ENCODE data around the gene SEC23IP. TPM values are rescaled to one million over a fixed set of nuclear protein-coding genes. Genes with fewer than 3 reads are reported as not detected.

SEC23IP gene
- total RNA-seq, 4 donors from 2014 or later: 28.7 to 87.4 (median 41.1) TPM

- Histone ChIP-seq H3K9me3 (no peaks in the 10 kb centered on the region), H3K27ac (no peak overlapping the region), H3K36me3 (peaks cover 0 to 62% (median 0%) of the 10 kb centered on the region in 3 donors), H3K4me1 (no peaks in the 10 kb centered on the region), H3K4me3 (no peak overlapping the region), H3K27me3 (no peaks in the 10 kb centered on the region)
- TF ChIP-seq CTCF (IDR thresholded peaks at IDR 0.05) (no peak), POLR2A (IDR thresholded peaks at IDR 0.05) (no peak)
- DNase-seq: no peak
These were observed 50.4 kb downstream of the SEC23IP start for GRCh38 chr10:119942973-119943372.

- no peaks in the 10 kb centered on the region for H3K4me1 ChIP-seq
- H3K27me3 ChIP-seq: no peaks in the 10 kb centered on the region
- no peak overlapping the region for H3K4me3 ChIP-seq
- no peak overlapping the region for H3K27ac ChIP-seq
- peaks cover 0 to 35% (median 0%) of the 10 kb centered on the region in 3 donors for H3K36me3 ChIP-seq
- H3K9me3 ChIP-seq: no peaks in the 10 kb centered on the region
- no peak for DNase-seq
- TF ChIP-seq POLR2A (IDR thresholded peaks at IDR 0.05): no peak
These were observed 53.3 kb downstream of the SEC23IP start for GRCh38 chr10:119945805-119946204.

- no peak for TF ChIP-seq POLR2A (IDR thresholded peaks at IDR 0.05)
- TF ChIP-seq CTCF (IDR thresholded peaks at IDR 0.05): no peak
- Histone ChIP-seq H3K27ac (no peak overlapping the region), H3K4me3 (no peak overlapping the region), H3K4me1 (no peaks in the 10 kb centered on the region), H3K36me3 (peaks cover 0 to 20% (median 0%) of the 10 kb centered on the region in 3 donors), H3K27me3 (no peaks in the 10 kb centered on the region), H3K9me3 (no peaks in the 10 kb centered on the region)
- no peak for DNase-seq
These were observed 54.8 kb downstream of the SEC23IP start for GRCh38 chr10:119947300-119947699.

- Histone ChIP-seq H3K9me3 (no peaks in the 10 kb centered on the region), H3K27me3 (no peaks in the 10 kb centered on the region), H3K4me3 (no peak overlapping the region), H3K4me1 (no peaks in the 10 kb centered on the region), H3K36me3 (no peaks in the 10 kb centered on the region), H3K27ac (no peak overlapping the region)
- TF ChIP-seq POLR2A (IDR thresholded peaks at IDR 0.05) (no peak), CTCF (IDR thresholded peaks at IDR 0.05) (no peak)
- no peak for DNase-seq
These were observed 64.9 kb downstream of the SEC23IP start for GRCh38 chr10:119957451-119957850.

GRCh38 chr10:119962837-119963236 is 70.3 kb downstream of the SEC23IP start:
- no peaks in the 10 kb centered on the region for H3K4me1 ChIP-seq
- no peak overlapping the region for H3K4me3 ChIP-seq
- H3K27ac ChIP-seq: no peak overlapping the region
- H3K9me3 ChIP-seq: no peaks in the 10 kb centered on the region
- no peaks in the 10 kb centered on the region for H3K36me3 ChIP-seq
- H3K27me3 ChIP-seq: no peaks in the 10 kb centered on the region
- TF ChIP-seq CTCF (IDR thresholded peaks at IDR 0.05) (no peak), POLR2A (IDR thresholded peaks at IDR 0.05) (no peak)
- no peak for DNase-seq

- Histone ChIP-seq H3K27me3 (no peaks in the 10 kb centered on the region), H3K9me3 (no peaks in the 10 kb centered on the region), H3K27ac (no peak overlapping the region), H3K36me3 (no peaks in the 10 kb centered on the region), H3K4me3 (no peak overlapping the region), H3K4me1 (no peaks in the 10 kb centered on the region)
- TF ChIP-seq CTCF (IDR thresholded peaks at IDR 0.05) (no peak), POLR2A (IDR thresholded peaks at IDR 0.05) (no peak)
- DNase-seq: no peak
These were observed 74.5 kb downstream of the SEC23IP start for GRCh38 chr10:119967066-119967465.

Data from Peyer's patch (tissue), 4 donors.